ENCODE data around the gene DIAPH3.

DNA sequence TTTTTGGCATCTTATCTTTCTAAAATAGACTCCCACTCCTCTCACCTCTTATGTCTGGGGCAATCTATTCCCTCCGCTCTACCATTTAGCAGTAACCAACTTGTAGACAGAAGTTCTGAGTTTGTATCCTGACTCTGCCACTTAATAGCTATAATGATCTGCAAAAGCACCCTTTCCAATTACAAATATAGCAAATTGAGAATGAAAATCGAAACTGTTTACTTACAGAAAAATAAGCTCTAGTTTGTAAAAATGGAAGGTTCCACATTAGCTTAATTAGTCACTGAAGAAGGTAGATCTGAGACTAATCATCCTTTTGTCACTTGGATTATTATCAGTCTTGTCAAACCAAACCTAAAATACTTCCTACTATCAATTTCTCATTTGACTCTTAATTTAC lies 409.3 kb downstream of the DIAPH3 start:
- TF ChIP-seq TAF1 (IDR thresholded peaks at IDR 0.05; ENCODE audit: borderline replicate concordance, low read depth, low read length) (no peak), POLR2A (IDR thresholded peaks at IDR 0.05; ENCODE audit: low read depth, low read length) (no peak), POLR2AphosphoS5 (IDR thresholded peaks at IDR 0.05; ENCODE audit: low read depth, low read length) (no peak)

Measured in GM12892 (cell line).